Measurements from ENCODE around the gene SH3D21.

The SH3D21 gene

GRCh38 chr1:36352125-36352909 lies 46.1 kb downstream of the SH3D21 start:
- intact Hi-C loops (cut with DNase I), result no loop called here

GRCh38 chr1:36352910-36353878 lies 47.0 kb downstream of the SH3D21 start:
- intact Hi-C loops (cut with DNase I), result no loop called here
- no peak for DNase-seq

More at GRCh38 chr1:36352125-36352909, 46.1 kb downstream of the SH3D21 start:
- no peak for DNase-seq

GRCh38 chr1:36354486-36354885 lies 48.3 kb downstream of the SH3D21 start:
- DNase-seq, result no peak
- intact Hi-C loops (cut with DNase I), result no loop called here

GRCh38 chr1:36355811-36356210 lies 49.6 kb downstream of the SH3D21 start:
- intact Hi-C loops (cut with DNase I), result no loop called here
- DNase-seq, result no peak

GRCh38 chr1:36358514-36359084 lies 52.4 kb downstream of the SH3D21 start:
- DNase-seq, result no peak
- intact Hi-C loops (cut with DNase I), result no loop called here

- DNase-seq, result no peak
- intact Hi-C loops (cut with DNase I), result no loop called here
These were observed 53.2 kb downstream of the SH3D21 start for GRCh38 chr1:36359383-36359782.

- intact Hi-C loops (cut with DNase I), result loop anchor here (10.0 kb wide), 1 partner anchor 205 kb away; the partner anchor contains the start of gene MAP7D1
- DNase-seq, result no peak
These were observed 53.9 kb downstream of the SH3D21 start for GRCh38 chr1:36359911-36360550.

- DNase-seq, result peak in 9 of 10 donors; percentile 53 to 94 (median 68)
- intact Hi-C loops (cut with DNase I), result loop anchor here (10.0 kb wide), 1 partner anchor 211 kb away; the partner anchor contains the start of gene MAP7D1
These were observed 59.2 kb downstream of the SH3D21 start for GRCh38 chr1:36365381-36365780.

- intact Hi-C loops (cut with DNase I), result loop anchor here (10.0 kb wide), 1 partner anchor 211 kb away; the partner anchor contains the start of gene MAP7D1
- peak; percentile 47 to 95 (median 76) for DNase-seq
These were observed 60.0 kb downstream of the SH3D21 start for GRCh38 chr1:36366091-36366661.

- intact Hi-C loops (cut with DNase I), result loop anchor here (10.0 kb wide), 1 partner anchor 212 kb away; the partner anchor contains the start of gene MAP7D1
- DNase-seq, result no peak
These were observed 60.9 kb downstream of the SH3D21 start for GRCh38 chr1:36367066-36367465.

- no peak for DNase-seq
- intact Hi-C loops (cut with DNase I), result loop anchor here (10.0 kb wide), 1 partner anchor 213 kb away; the partner anchor contains the start of gene MAP7D1
These were observed 61.6 kb downstream of the SH3D21 start for GRCh38 chr1:36367798-36368197.

GRCh38 chr1:36369061-36369861 lies 63.1 kb downstream of the SH3D21 start:
- intact Hi-C loops (cut with DNase I), result loop anchor here (10.0 kb wide), 1 partner anchor 214 kb away; the partner anchor contains the start of gene MAP7D1

More at GRCh38 chr1:36369061-36369861, 63.1 kb downstream of the SH3D21 start:
- peak in 9 of 10 donors; percentile 48 to 95 (median 76) for DNase-seq
